ENCODE measurements around the gene CHAMP1.

The CHAMP1 gene

GRCh38 chr13:114314074-114314912 is at the start of gene CHAMP1:
Gene CHAMP1, plus strand, starts transcription at chr13:114314503. Its CDS starts 9,340 bp downstream, at chr13:114323843.
- DNase-seq (ENCODE audit: low spot score), result peak; percentile 89

- peak; percentile 50 for DNase-seq (ENCODE audit: low spot score)
Observed at GRCh38 chr13:114264886-114265611, 49.3 kb upstream of the CHAMP1 start.

- no peak for DNase-seq (ENCODE audit: low spot score)
Observed at GRCh38 chr13:114266241-114266640, 48.1 kb upstream of the CHAMP1 start.

DNA sequence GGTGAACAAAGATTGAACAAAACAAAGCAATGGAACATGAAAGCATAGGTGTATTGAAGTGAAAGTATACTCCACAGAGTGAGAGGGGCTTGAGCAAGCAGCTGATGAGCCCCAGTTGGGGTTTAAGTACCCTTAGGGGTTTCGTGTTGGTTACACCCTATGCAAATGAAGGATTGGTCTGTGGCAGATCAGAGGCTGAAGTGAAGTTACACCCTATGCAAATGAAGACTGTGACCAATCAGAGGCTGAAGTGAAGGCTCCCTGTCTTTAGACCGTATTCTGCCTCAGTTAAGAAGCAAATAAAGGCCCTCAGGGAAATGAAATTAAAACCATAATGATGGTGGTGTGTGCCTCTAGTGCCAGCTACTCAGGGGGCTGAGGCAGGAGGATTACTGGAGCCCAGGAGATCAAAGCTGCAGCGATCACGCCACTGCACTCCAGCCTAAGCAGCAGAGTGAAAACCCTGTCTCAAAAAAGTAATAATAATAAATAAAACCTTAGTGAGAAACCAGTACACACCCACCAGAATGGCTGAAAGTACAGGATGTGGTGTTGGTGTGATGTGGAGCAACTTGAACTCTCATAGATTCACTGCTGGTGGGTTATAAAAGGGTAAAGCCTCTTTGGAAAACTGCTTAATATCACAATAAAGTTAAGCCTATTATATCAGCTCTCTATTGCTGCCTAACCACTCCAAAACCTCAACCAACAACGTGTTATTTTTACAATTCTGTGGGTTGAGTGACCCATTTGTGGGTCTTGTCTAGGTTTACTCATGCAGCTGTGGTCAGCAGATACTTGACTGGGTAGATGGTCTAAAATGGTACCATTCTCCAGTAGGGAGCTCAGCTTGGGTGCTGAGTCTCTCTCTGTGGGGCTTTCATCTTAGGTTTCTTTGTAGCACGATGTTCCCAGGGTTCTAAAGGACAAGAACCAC is 45.7 kb upstream of the CHAMP1 start:
- DNase-seq (ENCODE audit: low spot score), result no peak

GRCh38 chr13:114269281-114269770 is 45.0 kb upstream of the CHAMP1 start:
- no peak for DNase-seq (ENCODE audit: low spot score)

GRCh38 chr13:114272977-114273376 is 41.3 kb upstream of the CHAMP1 start:
- no peak for DNase-seq (ENCODE audit: low spot score)

GRCh38 chr13:114275304-114275703 is 39.0 kb upstream of the CHAMP1 start:
- no peak for DNase-seq (ENCODE audit: low spot score)

GRCh38 chr13:114279146-114279545 is 35.2 kb upstream of the CHAMP1 start:
- no peak for DNase-seq (ENCODE audit: low spot score)

- DNase-seq (ENCODE audit: low spot score), result no peak
Observed at GRCh38 chr13:114279758-114280355, 34.4 kb upstream of the CHAMP1 start.

DNA sequence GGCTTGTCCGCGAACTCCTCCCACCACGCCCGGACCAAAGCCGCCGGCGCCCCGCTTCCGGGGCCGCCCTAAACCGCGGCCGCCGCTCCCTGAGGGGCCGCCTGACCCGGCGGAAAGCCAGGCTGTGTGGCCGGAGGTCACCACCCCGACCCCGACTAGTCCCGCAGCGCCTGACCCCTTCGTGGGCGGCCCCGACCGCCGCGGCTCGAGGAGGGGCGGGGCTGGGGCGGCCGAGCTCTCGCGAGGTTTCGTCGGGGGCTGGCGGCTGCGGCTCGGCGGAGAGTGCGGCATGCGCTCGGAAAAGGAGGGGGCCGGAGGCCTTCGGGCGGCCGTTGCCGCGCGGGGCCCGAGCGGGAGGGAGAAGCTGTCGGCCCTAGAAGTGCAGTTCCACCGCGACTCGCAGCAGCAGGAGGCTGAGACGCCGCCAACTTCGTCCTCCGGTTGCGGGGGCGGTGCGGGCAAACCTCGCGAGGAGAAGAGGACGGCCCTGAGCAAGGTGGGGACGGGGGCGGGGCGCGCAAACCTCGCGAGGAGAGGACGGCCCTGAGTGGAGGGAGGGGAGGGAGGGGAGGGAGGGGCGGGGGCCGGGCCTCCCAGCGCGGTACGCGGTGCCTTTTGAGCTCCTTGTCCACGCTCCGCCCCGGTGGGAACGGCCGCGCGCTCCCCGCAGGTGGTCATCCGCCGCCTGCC is 32.8 kb upstream of the CHAMP1 start, which contains the start of gene UPF3A:
UPF3A (plus strand) TSS at position 251 of the 690 bp plus-strand sequence; CDS start at position 290, 39 bp downstream.
- peak; percentile 83 for DNase-seq (ENCODE audit: low spot score)

DNA sequence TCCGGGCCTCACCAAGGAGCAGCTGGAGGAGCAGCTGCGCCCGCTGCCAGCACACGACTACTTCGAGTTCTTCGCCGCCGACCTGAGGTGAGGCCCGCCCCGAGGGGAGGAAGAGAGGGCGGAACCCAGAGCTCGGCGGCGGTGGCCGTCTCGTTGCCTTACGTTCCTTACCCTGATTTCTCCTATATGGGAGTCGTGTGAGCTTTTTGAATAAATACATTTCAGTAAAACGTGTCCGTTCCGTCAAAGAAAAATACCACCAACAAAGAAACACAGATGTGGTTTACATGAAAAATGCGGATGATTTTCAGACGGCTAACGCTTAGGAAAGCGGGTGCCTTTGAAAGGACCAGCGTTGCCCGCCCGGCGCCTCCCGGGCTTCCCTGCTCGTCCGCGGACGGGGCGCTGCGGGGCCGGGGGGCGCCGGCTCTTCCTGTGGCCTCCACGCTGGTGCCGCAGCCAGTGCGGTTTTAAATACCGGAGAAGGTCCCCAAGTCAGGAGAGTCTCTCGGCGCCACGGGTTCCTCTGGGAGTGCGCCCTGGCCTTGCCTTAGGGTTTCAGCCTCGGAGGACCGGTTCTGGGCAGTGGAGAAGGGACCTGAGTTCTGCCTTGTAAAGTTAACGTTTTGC is 32.1 kb upstream of the CHAMP1 start:
- peak; percentile 35 for DNase-seq (ENCODE audit: low spot score)

- no peak for DNase-seq (ENCODE audit: low spot score)
Observed at GRCh38 chr13:114283576-114283975, 30.7 kb upstream of the CHAMP1 start.

GRCh38 chr13:114284680-114285079 is 29.6 kb upstream of the CHAMP1 start:
- no peak for DNase-seq (ENCODE audit: low spot score)

DNA sequence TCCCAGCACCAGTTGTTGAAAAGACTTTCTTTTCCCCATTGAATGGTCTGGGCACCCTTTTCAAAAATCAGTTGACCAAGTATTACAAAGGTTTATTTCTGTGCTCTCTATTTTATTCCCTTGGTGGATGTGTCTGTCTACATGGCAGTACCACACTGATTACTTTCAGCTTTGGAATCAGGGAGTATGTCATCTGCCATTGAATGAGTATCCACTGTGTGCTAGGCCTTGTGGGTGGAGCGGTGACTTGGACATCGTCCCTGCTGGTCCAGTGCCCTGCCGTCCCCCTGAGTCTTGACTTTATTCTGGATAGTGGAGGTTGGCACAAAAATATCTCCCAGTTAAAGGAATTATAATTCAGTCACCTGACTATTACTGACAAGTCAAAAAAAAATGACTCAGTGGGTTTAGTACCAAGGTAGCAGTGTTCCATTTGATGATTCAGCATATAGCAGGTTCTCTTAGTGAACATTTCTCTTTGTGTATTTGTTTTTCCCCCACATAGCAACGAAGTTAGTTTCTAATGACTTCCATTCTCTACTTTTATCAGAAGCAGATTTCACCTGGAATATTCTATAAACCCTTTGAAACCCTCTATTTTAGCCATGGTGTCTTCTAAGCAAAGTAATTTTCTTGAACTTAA is 29.0 kb upstream of the CHAMP1 start:
- no peak for DNase-seq (ENCODE audit: low spot score)

GRCh38 chr13:114286808-114287207 is 27.5 kb upstream of the CHAMP1 start:
- no peak for DNase-seq (ENCODE audit: low spot score)

DNA sequence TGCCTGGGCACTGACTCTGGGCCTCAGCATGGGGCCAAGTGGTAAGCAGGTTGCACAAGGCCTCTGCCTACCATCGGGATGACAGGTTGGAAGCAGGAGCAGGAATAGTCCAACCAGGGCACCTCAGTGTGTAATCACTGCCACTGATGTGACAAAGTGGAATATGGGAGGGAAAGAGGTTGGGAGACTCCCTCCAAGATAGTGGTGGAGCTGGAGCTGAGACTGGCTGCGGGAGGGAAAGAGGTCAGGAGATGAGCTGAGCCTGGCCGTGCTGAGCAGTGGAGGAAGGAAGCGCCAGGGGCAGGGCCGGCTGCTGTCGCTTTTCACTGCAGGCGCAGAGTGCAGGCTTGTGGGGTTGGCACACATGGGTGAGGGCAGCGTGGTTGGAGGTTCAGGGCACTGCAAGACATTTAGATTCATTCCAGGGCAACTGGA is 26.1 kb upstream of the CHAMP1 start:
- DNase-seq (ENCODE audit: low spot score), result no peak

- DNase-seq (ENCODE audit: low spot score), result no peak
Observed at GRCh38 chr13:114296448-114296847, 17.9 kb upstream of the CHAMP1 start.

DNA sequence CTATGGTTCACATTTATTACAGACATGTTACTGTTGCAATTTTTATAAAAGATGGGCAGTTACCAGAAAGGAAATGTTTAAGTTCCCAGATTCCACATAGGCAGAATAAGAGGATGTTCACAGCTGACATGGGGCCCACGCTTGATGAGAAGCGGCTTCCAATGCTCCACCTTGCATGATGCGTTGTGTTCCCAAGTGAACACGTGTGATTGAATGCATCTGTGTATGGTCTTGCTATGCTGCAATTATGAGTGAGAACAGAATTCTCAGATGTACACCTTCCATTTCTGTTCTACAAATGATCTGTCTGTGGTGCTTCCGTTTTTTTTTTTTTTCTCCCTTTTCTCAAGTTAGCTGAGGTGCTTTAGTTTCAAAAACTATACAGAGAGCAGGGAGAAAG is 17.4 kb upstream of the CHAMP1 start:
- DNase-seq (ENCODE audit: low spot score), result no peak

- DNase-seq (ENCODE audit: low spot score), result no peak
Observed at GRCh38 chr13:114298866-114299265, 15.4 kb upstream of the CHAMP1 start.

Data from COLO829 (cell line).